ENCODE measurements around the gene HELQ.
"Not testable (repeated sequence)": the region's sequence is repeated elsewhere in the genome, so short reads cannot be mapped to it uniquely, and the experiment has no call there.

HELQ gene

DNA sequence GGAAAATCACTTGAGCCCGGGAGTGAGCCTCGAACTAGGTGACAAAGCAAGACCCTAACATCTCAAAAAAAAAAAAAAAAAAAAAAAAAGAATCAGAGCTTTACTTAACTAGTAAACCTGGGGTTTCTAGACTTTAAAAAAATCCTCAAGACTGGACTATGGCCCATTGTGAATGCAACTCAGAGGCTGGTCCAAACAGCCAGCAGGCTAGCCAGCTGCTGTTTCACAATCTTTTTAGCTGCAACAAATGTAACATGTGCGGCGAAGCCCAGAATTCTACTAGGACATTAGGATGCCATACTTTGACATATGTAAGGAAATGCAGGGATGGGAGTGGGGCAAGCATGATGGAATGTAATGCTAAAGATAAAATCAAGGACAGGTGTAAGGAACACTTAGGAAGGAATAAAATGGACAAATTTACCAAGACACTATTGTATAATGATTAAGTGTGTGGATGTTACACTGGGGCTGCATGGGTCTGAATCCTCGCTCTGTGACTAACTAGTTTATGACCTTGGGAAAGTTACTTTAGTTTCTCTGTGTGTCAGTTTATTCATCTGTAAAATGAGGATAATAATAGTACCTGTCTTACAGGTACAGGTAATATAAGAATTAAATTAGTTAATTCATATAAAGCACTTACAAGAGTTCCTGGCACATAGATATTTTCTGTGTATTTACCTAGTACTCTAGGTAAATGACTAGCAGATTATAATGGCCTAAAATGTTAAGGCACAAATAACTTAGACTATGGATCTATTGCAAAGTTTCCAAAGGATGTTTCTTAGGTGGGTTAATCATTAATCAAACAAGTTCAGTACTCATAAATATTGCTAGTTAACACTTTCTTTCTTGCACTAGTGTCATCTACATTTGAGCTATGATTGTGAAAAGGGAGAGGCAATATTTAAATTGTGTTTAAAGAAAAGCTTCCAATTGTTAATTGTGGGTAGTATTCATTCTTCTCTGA is 49.5 kb downstream of the HELQ start:
- in situ Hi-C loops (cut with MboI; ENCODE audit: low pct_unique_long_range_greater_than_20kb, low sequenced_read_pairs, unreplicated experiment), result no loop called here
- DNase-seq (ENCODE audit: low spot score), result no peak
- TF ChIP-seq CTCF (IDR thresholded peaks at IDR 0.05; ENCODE audit: extremely low read depth, insufficient read depth, missing control alignments), result no peak

- DNase-seq (ENCODE audit: low spot score); in situ Hi-C loops (cut with MboI; ENCODE audit: low pct_unique_long_range_greater_than_20kb, low sequenced_read_pairs, unreplicated experiment): not testable (repeated sequence)
Measured at GRCh38 chr4:83398158-83398557, 57.5 kb downstream of the HELQ start.

GRCh38 chr4:83393908-83394307 is 61.7 kb downstream of the HELQ start:
- no peak for TF ChIP-seq CTCF (IDR thresholded peaks at IDR 0.05; ENCODE audit: extremely low read depth, insufficient read depth, missing control alignments)
- DNase-seq (ENCODE audit: low spot score), result no peak
- in situ Hi-C loops (cut with MboI; ENCODE audit: low pct_unique_long_range_greater_than_20kb, low sequenced_read_pairs, unreplicated experiment), result no loop called here

DNA sequence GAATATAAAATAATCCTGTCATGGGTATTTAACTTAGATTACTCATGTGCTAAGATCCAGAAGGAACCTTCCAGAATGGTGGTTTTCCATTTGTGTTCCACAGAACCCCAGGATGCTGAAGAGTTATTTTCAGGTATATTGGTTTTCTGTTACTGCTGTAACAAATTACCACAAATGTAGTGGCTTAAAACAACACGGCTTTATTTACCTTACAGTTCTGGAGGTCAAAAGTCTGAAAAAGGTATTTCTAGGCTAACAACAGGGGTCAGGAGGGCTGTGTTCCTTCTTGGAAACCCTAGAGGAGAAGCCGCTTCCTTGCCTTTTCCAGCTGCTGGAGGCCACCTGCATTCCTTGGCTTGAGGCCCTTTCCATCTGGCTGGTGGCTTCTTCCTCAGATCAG is 63.1 kb downstream of the HELQ start:
- DNase-seq (ENCODE audit: low spot score), result no peak
- no peak for TF ChIP-seq CTCF (IDR thresholded peaks at IDR 0.05; ENCODE audit: extremely low read depth, insufficient read depth, missing control alignments)
- in situ Hi-C loops (cut with MboI; ENCODE audit: low pct_unique_long_range_greater_than_20kb, low sequenced_read_pairs, unreplicated experiment), result no loop called here

GRCh38 chr4:83390944-83391343 is 64.7 kb downstream of the HELQ start:
- in situ Hi-C loops (cut with MboI; ENCODE audit: low pct_unique_long_range_greater_than_20kb, low sequenced_read_pairs, unreplicated experiment), result no loop called here
- no peak for DNase-seq (ENCODE audit: low spot score)
- no peak for TF ChIP-seq CTCF (IDR thresholded peaks at IDR 0.05; ENCODE audit: extremely low read depth, insufficient read depth, missing control alignments)

DNA sequence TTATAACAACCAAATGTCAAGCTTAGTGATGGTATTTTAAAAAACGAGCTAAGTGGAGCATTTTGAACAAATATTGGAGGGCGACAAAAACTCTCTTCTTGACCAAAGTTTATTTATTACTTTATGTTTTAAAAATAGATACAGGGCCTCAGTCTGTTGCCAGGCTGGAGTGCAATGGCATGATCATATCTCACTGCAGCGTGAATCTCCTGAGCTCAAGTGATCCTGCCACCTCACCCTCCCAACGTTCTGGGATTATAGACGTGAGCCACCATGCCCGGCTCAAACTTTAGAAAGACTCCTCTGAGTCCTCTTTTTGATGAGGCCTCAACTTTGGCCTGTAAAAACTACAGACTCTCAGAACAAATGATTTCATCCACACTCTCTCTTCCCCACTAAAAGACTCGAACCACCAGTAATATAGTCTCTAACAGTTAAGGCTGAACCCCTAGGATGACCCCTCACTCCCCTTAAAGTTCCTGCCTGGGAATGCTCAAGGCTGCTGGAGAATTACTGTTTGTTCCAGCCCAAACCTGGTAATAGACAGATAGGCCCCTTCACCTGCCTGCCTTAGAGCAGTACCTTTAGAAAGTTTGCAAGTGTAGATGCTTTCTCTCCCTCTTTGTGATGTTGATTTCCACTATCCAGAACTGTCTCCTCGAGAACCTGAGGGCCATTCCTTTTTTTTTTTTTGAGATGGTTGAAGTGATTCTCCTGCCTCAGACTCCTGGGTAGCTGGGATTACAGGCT is 65.7 kb downstream of the HELQ start:
- no peak for DNase-seq (ENCODE audit: low spot score)
- TF ChIP-seq CTCF (IDR thresholded peaks at IDR 0.05; ENCODE audit: extremely low read depth, insufficient read depth, missing control alignments), result no peak
- in situ Hi-C loops (cut with MboI; ENCODE audit: low pct_unique_long_range_greater_than_20kb, low sequenced_read_pairs, unreplicated experiment), result no loop called here
